Neural crest cell (in vitro differentiated cells): ENCODE data around the gene ATG3. TPM values are rescaled to one million over a fixed set of nuclear protein-coding genes. Genes with fewer than 3 reads are reported as not detected.
"Not testable (repeated sequence)": the region's sequence is repeated elsewhere in the genome, so short reads cannot be mapped to it uniquely, and the experiment has no call there.

Experiments
- DNase-seq: peaks from one replicate; pipeline ENCODE4 v3.0.0; 2021; ENCODE audit warnings: low read depth, mixed read lengths, low spot score
- H3K27ac Mint-ChIP-seq: one replicate; pipeline ENCODE4 v1.8.0; 2021; ENCODE audit warnings: mild to moderate bottlenecking, mixed read lengths; ENCODE audit not compliant: unreplicated experiment
- H3K27me3 Mint-ChIP-seq: 2 replicates; pipeline ENCODE4 v1.8.0; 2021; ENCODE audit warnings: low read depth, mild to moderate bottlenecking, mixed read lengths
- H3K36me3 Mint-ChIP-seq: 2 replicates; pipeline ENCODE4 v1.8.0; 2021; ENCODE audit warnings: low read depth, mild to moderate bottlenecking, mixed read lengths
- H3K4me1 Mint-ChIP-seq: 2 replicates; pipeline ENCODE4 v1.8.0; 2021; ENCODE audit warnings: mixed read lengths
- H3K4me3 Mint-ChIP-seq: one replicate; pipeline ENCODE4 v1.8.0; 2021; ENCODE audit warnings: mild to moderate bottlenecking, mixed read lengths
- H3K9me3 Mint-ChIP-seq: 2 replicates; pipeline ENCODE4 v1.8.0; 2021; ENCODE audit warnings: mixed read lengths
- CTCF ChIP-seq: fragments of 200-600 bp; sonication (generic); conservative IDR thresholded peaks from 2 replicates; pipeline ENCODE4 v1.5.0; 2021; ENCODE audit warnings: antibody characterized with exemption, mild to moderate bottlenecking
- total RNA-seq: library from RNA; stranded (reverse); gene quantifications from 2 replicates; pipeline ENCODE4 v1.2.1, GENCODE V29; 2021

ATG3 gene
- total RNA-seq, 1 donor from 2014 or later, result 46.1 TPM

GRCh38 chr3:112579232-112579631 lies 17.5 kb upstream of the ATG3 start:
- Mint-ChIP-seq H3K27ac (no peak overlapping the region), H3K36me3 (peaks cover 7% of the 10 kb centered on the region), H3K4me3 (no peak overlapping the region), H3K9me3 (no peaks in the 10 kb centered on the region), H3K27me3 (no peaks in the 10 kb centered on the region), H3K4me1 (no peaks in the 10 kb centered on the region)
- no peak for DNase-seq
- no peak for TF ChIP-seq CTCF

- no peak overlapping the region for H3K27ac Mint-ChIP-seq
- H3K9me3 Mint-ChIP-seq, result no peaks in the 10 kb centered on the region
- no peaks in the 10 kb centered on the region for H3K4me1 Mint-ChIP-seq
Observed at GRCh38 chr3:112572701-112573100, 10.9 kb upstream of the ATG3 start.

GRCh38 chr3:112569265-112569664 lies 7.5 kb upstream of the ATG3 start:
- Mint-ChIP-seq H3K4me1 (no peaks in the 10 kb centered on the region), H3K4me3 (no peak overlapping the region), H3K27ac (no peak overlapping the region), H3K36me3 (peaks cover 18% of the 10 kb centered on the region), H3K9me3 (no peaks in the 10 kb centered on the region), H3K27me3 (no peaks in the 10 kb centered on the region)
- no peak for TF ChIP-seq CTCF
- DNase-seq, result no peak

More at GRCh38 chr3:112572701-112573100, 10.9 kb upstream of the ATG3 start:
- Mint-ChIP-seq H3K4me3 (no peak overlapping the region), H3K27me3 (no peaks in the 10 kb centered on the region), H3K36me3 (peaks cover 15% of the 10 kb centered on the region)
- TF ChIP-seq CTCF, result no peak
- DNase-seq, result no peak

- H3K9me3 Mint-ChIP-seq, result no peaks in the 10 kb centered on the region
- peaks cover 18% of the 10 kb centered on the region for H3K36me3 Mint-ChIP-seq
- H3K27ac Mint-ChIP-seq, result no peak overlapping the region
- no peaks in the 10 kb centered on the region for H3K4me1 Mint-ChIP-seq
- DNase-seq, result no peak
- H3K27me3 Mint-ChIP-seq, result no peaks in the 10 kb centered on the region
- H3K4me3 Mint-ChIP-seq, result no peak overlapping the region
- TF ChIP-seq CTCF, result no peak
Observed at GRCh38 chr3:112568642-112569041, 6.9 kb upstream of the ATG3 start.

- H3K4me3 Mint-ChIP-seq, result no peak overlapping the region
- DNase-seq, result no peak
- H3K27me3 Mint-ChIP-seq, result no peaks in the 10 kb centered on the region
- no peak overlapping the region for H3K27ac Mint-ChIP-seq
- peaks cover 8% of the 10 kb centered on the region for H3K36me3 Mint-ChIP-seq
- peaks cover 23% of the 10 kb centered on the region for H3K4me1 Mint-ChIP-seq
- no peaks in the 10 kb centered on the region for H3K9me3 Mint-ChIP-seq
- TF ChIP-seq CTCF, result no peak
Observed at GRCh38 chr3:112564940-112565305, 3.2 kb upstream of the ATG3 start.

- peaks cover 28% of the 10 kb centered on the region for H3K4me1 Mint-ChIP-seq
- not testable (repeated sequence) for H3K36me3 Mint-ChIP-seq, H3K9me3 Mint-ChIP-seq, H3K27ac Mint-ChIP-seq, DNase-seq, H3K27me3 Mint-ChIP-seq
- peak overlapping the region; percentile 67 for H3K4me3 Mint-ChIP-seq
Observed at GRCh38 chr3:112564247-112564939, 2.6 kb upstream of the ATG3 start.
